ENCODE data around the gene NUTM2A.
"Not testable (repeated sequence)": the region's sequence is repeated elsewhere in the genome, so short reads cannot be mapped to it uniquely, and the experiment has no call there.

The NUTM2A gene

GRCh38 chr10:87247335-87247734 is 22.1 kb downstream of the NUTM2A start:
- H3K27ac ChIP-seq; DNase-seq (ENCODE audit: low read depth, low spot score): not testable (repeated sequence)

GRCh38 chr10:87248818-87249353 is 23.6 kb downstream of the NUTM2A start:
- H3K27ac ChIP-seq = not testable (repeated sequence)
- DNase-seq (ENCODE audit: low read depth, low spot score) = peak; percentile 24

GRCh38 chr10:87280749-87281392 is 55.6 kb downstream of the NUTM2A start:
- not testable (repeated sequence) for DNase-seq (ENCODE audit: low read depth, low spot score); H3K27ac ChIP-seq

All from epithelial cell of prostate (primary cell).